Measurements from ENCODE around the gene TMEM208.
A peak's percentile ranks its signal among the peaks of the same experiment; 100 is the strongest.

The TMEM208 gene

DNA sequence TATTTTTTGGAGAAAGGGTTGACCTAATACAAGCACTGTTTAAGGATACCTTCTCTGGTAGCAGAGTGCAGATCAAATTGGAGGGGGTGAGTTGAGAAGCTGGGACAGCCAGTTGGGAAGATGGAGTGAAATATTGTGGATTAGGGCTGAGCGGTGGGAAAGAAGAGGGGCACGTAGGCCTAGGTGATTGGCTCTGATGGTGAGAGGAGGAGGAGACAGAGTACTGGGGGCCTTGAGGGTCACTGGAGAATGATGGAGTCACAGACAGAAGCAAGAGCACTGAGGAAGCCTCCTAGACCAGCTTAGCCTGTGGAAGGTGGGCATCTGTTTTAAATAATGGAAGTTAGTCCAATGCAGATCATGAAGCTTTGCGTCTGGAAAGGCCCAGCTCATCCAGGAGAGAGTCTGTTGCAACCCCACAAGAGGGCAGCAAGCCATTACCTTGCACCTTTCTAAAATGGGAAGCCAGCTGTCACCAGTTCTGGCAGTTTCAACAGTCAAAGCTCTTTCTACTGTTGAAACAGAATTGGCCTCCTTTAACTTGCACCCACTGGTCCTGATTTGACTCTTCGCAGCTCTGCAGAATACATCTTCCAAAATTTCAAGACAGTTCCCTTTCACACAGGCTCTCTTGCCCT is 33.6 kb downstream of the TMEM208 start:
- DNase-seq, result peak; percentile 65
- in situ Hi-C loops (cut with MboI; ENCODE audit: low pct_unique_long_range_greater_than_20kb, low sequenced_read_pairs), result no loop called here

DNA sequence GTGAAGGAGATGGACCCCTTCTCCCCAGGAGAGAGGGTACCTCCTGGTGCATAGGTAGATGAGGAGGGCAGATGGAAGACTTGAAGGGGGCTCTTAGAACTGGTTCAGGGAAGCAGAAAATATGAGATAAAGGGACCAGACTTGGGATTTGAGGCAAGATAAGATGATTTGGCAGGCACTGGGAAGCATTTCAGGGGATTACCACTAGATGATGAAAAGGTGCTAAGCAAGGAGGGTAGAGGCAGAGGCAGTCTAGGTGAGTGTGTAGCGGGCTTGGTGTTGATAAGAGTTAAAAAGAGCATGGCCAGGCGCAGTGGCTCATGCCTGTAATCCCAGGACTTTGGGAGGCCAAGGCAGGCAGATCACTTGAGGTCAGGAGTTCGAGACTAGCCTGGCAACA is 36.3 kb downstream of the TMEM208 start:
- in situ Hi-C loops (cut with MboI; ENCODE audit: low pct_unique_long_range_greater_than_20kb, low sequenced_read_pairs), result no loop called here
- no peak for DNase-seq

DNA sequence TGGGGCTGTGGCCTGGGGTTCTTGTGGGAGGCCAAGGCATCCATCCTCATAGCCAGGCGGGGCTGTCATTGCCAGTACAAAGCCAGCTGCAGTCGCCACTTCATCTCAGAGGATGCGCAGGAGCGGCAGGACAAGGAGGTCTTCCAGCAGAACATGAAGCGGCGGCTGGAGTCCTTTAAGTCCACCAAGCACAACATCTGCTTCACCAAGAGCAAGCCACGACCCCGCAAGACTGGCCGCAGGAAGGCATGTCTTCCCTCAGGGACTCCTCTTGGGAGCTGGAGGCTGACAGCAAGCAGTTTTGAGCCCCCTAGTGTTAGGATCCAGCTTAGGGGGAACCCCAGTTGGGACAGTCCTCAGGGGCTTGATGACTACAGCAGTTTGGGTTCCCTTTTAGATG is 37.3 kb downstream of the TMEM208 start:
- in situ Hi-C loops (cut with MboI; ENCODE audit: low pct_unique_long_range_greater_than_20kb, low sequenced_read_pairs), result no loop called here

DNA sequence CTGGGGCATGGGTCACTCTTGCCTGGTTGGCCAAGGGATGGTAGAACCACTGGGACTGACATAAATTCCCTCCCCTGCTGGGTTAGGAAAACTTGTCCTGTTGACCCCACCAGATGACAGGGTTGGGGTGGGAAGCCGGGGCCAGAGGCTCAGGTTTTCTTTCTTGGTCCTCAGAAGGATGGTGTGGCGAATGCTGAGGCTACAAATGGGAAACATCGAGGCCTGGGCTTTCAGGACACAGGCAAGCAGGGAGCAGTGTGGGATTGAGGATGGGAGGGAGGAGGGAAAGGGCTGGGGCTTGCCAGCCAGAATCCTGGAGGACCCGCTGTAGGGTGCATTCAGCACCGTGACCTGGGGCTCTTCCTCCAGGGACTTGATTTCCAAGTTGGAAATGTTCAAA is 37.9 kb downstream of the TMEM208 start:
- no peak for DNase-seq
- in situ Hi-C loops (cut with MboI; ENCODE audit: low pct_unique_long_range_greater_than_20kb, low sequenced_read_pairs), result no loop called here

More for the DNA sequence above, 37.3 kb downstream of the TMEM208 start:
- no peak for DNase-seq

DNA sequence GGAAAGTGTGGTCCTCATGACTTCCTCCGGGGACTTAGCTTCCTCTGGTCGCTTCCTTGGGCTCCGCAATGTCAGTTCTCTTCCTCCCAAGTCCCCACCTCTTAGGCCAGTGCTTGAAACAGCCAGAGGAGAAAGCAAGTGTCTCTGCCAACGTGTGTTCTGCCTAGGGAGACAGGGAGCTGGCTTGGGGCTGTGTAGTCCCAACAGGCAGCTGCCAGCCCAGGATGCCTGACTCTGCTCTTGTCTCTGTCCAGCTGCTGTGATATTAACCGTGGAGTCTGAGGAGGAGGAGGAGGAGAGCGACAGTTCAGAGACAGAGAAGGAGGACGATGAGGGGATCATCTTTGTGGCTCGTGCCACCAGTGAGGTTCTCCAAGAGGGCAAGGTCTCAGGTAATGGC is 38.9 kb downstream of the TMEM208 start:
- in situ Hi-C loops (cut with MboI; ENCODE audit: low pct_unique_long_range_greater_than_20kb, low sequenced_read_pairs), result no loop called here

DNA sequence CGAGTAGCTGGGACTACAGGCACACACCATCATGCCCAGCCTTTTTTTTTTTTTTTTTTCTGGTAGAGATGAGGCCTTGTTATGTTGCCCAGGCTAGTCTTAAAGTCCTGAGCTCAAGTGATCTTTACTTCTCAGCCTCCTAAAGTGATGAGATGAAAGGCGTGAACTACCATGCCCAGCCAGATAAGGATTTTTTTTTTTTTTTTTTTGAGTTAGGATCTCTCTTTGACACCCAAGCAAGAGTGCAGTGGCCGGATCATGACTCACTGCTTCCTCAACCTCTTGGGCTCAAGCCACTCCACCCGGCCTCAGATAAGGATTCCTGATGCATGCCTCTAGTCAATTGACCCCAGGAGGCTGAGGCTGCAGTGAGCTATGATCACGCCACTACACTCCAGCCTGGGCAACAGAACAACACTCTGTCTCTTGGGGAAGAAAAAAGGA is 41.2 kb downstream of the TMEM208 start:
- in situ Hi-C loops (cut with MboI; ENCODE audit: low pct_unique_long_range_greater_than_20kb, low sequenced_read_pairs), result no loop called here
- DNase-seq, result peak; percentile 49

More for the DNA sequence above, 38.9 kb downstream of the TMEM208 start:
- no peak for DNase-seq

DNA sequence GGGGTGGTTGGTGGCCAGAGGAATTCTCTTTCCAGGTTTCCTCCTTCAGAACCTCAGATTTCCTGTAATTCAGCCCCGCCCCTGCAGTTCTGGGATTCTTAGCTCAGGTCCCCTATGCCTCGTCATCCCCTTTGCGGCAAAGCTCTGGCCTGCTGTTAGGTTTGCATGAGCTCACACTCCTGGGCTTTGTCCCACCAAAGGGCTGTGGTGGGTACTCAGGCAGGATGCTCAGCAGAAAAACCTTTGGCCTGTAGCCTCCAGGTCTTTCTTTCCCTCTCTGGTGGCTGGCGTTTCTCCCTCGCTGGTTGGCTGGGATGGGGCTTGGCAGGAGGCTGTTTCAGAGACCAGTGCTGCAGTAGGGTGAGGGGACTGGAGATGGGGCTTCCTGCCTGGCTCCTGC is 42.8 kb downstream of the TMEM208 start:
- in situ Hi-C loops (cut with MboI; ENCODE audit: low pct_unique_long_range_greater_than_20kb, low sequenced_read_pairs), result no loop called here
- no peak for DNase-seq

DNA sequence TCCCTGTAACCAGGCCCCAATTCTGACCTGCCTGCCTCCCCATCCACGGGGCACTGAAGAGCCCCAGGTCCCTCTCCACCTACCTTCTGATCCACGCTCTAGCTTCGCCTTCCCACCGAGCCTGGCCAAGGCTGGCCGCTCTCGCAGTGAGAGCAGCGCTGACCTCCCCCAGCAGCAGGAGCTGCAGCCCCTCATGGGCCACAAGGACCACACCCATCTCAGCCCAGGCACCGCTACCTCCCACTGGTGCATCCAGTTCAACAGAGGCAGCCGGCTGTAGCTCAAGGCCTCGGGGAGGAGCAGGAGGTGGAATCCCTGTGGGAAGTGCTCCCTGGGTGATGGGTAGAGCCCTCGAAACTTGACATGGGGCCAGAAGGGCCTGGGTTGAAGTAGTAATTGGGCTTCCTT is 44.0 kb downstream of the TMEM208 start:
- in situ Hi-C loops (cut with MboI; ENCODE audit: low pct_unique_long_range_greater_than_20kb, low sequenced_read_pairs), result no loop called here
- no peak for DNase-seq

DNA sequence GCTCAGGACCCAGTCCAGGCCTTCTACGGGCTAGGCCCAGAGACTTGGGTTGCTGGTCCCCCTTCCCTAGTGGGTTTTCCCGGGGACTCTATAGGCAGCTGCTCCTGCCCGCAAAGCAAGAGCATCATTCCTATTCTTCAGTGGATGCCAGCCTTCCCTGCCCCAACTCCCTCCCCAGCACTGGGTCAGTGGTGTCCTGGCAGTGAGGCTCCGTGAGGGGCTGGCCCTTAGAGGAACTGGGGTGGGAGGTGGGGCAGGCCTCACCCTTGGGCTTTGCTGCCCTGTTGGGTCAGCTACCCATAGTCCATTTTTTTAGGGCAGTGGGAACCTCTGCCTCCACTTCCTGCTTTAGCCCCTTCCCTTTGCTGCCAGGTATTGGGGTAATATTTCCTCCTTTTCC is 44.5 kb downstream of the TMEM208 start:
- no peak for DNase-seq
- in situ Hi-C loops (cut with MboI; ENCODE audit: low pct_unique_long_range_greater_than_20kb, low sequenced_read_pairs), result no loop called here

DNA sequence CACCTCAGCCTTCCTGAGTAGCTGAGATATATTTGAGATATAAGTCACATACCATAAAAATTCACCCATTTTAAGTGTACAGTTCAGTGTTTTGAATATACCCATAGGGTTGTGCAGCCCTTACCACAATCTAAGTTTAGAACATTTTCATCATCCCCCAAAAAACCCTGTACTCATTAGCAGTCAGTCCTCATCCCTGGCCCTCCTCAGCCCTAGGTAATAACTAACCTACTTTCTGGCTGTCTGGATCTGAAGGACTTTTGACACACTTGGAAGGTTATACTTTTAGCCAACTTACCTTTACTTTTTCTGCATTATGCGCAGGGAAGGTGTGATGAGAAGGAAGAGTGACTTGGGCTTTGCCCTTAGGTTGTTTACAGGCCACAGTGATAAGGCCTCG is 48.4 kb downstream of the TMEM208 start:
- DNase-seq, result no peak
- in situ Hi-C loops (cut with MboI; ENCODE audit: low pct_unique_long_range_greater_than_20kb, low sequenced_read_pairs), result no loop called here

DNA sequence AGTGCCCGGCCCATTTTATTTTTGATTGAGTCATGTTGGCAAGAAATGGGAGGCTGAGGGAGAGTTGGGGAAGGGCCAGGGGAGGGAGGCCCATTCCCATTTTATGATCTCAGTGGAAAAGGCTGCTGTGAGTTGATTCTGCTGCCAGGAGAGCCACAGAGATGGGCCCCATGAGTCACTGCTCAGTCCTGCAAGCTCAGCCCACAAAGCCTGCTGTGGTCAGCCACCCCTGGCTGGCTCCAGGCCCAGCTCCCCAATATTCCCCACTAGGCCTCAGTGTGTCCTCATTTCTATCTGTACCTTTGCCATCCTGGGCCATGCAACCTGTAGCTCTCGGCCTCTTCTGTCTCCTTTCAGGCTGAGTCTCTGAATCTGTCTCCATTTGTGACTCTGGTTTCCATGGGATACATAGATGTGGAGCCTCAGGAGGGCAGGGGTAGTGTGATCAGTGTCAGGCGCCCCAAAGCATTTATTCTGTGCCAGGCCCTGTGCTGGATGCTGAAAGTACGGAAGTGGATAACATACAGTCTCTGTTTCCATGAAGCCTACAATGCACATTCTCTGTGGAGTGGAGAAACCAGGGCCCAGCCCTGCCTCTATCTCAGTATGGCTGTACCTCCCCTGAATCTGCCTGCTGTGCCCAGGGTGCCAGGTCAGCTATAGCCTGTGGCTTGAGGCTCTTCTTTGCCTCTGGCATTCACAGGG is 50.5 kb downstream of the TMEM208 start:
- no peak for DNase-seq
- in situ Hi-C loops (cut with MboI; ENCODE audit: low pct_unique_long_range_greater_than_20kb, low sequenced_read_pairs), result no loop called here

DNA sequence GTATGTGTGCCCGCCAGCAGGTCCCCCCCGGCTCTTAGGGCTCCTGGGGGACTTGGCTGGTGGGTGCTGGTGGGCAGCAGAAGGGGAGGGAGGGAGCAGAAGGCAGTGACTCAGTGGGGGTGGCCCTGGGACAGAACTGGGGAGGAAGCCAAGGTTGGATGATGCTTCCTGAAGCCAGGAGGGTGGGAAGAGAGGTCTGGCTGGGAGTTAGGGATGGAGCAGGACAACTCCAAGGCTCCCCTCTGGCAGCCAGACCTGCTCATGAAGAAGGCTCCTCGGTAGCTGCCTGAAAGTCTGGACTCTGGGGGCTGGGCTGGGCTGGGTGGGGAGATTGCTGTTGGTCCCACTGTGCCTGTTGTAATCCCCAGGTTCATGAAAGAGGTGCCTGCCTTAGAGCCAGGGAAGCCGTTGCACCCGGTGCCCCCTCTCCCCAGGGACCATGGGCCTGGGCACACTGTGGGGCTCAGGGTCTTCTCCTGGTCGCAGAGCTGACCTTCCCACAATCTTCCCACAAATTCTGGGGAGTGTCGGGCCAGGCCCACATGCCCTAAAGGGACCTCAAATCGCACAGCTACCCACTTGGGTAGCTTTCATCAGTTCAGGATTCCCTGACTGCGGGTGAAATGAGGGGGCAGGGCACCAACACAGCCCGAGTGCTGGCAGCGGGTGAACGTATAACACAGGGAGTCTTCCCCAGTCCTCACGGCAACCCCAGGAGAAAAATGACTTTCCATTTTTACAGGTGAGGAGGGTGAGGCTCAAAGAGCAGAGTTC is 51.3 kb downstream of the TMEM208 start:
- in situ Hi-C loops (cut with MboI; ENCODE audit: low pct_unique_long_range_greater_than_20kb, low sequenced_read_pairs), result no loop called here
- no peak for DNase-seq

All from KBM-7 (cell line).